ENCODE measurements around the gene GGCT.

The GGCT gene

GRCh38 chr7:30459591-30460245 lies 44.9 kb downstream of the GGCT start:
- DNase-seq: no peak

- no peak for DNase-seq
Measured at GRCh38 chr7:30458311-30458710, 46.3 kb downstream of the GGCT start.

- DNase-seq: no peak
Measured at GRCh38 chr7:30453921-30454320, 50.7 kb downstream of the GGCT start.

GRCh38 chr7:30453016-30453415 lies 51.6 kb downstream of the GGCT start:
- DNase-seq: no peak

- no peak for DNase-seq
Measured at GRCh38 chr7:30452280-30452930, 52.2 kb downstream of the GGCT start.

- DNase-seq: no peak
Measured at GRCh38 chr7:30451539-30452279, 52.9 kb downstream of the GGCT start.

- DNase-seq: no peak
Measured at GRCh38 chr7:30450983-30451497, 53.6 kb downstream of the GGCT start.

- DNase-seq: no peak
Measured at GRCh38 chr7:30450240-30450982, 54.2 kb downstream of the GGCT start.

- no peak for DNase-seq
Measured at GRCh38 chr7:30448461-30449189, 56.0 kb downstream of the GGCT start.

- DNase-seq: no peak
Measured at GRCh38 chr7:30447466-30447865, 57.2 kb downstream of the GGCT start.
